ENCODE results near the gene TTLL12. TPM values are rescaled to one million over a fixed set of nuclear protein-coding genes. Genes with fewer than 3 reads are reported as not detected.

Gene TTLL12
- total RNA-seq, 2 donors from 2014 or later = 22.4 to 23.2 TPM

DNA sequence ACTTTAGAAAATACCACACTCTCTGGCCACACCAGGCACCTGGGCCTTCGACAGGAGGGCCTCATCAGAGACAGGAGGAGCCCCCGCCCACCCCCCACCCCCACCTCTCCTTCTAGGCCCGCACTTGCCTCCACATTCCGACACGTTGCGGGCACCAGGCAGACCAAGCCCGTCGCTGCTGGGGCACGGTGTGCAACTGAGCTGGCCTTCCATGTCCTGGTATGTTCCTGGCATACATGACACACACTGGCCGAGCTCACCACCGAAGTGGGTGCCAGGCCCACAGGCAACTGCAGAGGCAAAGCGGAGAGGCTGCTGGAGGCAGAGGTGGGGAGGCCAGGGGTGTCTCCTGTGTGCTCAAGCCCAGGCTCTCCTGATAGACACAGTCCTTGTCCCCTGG is 27.0 kb upstream of the TTLL12 start:
- H3K9me3 ChIP-seq = no peaks in the 10 kb centered on the region
- H3K27ac ChIP-seq = no peak overlapping the region
- no peaks in the 10 kb centered on the region for H3K36me3 ChIP-seq
- DNase-seq (ENCODE audit: low spot score) (no peak), ATAC-seq (ENCODE audit: insufficient number of reproducible peaks, low FRiP score, low read depth) (no peak)
- H3K4me3 ChIP-seq = no peak overlapping the region
- TF ChIP-seq, protein P1, sequence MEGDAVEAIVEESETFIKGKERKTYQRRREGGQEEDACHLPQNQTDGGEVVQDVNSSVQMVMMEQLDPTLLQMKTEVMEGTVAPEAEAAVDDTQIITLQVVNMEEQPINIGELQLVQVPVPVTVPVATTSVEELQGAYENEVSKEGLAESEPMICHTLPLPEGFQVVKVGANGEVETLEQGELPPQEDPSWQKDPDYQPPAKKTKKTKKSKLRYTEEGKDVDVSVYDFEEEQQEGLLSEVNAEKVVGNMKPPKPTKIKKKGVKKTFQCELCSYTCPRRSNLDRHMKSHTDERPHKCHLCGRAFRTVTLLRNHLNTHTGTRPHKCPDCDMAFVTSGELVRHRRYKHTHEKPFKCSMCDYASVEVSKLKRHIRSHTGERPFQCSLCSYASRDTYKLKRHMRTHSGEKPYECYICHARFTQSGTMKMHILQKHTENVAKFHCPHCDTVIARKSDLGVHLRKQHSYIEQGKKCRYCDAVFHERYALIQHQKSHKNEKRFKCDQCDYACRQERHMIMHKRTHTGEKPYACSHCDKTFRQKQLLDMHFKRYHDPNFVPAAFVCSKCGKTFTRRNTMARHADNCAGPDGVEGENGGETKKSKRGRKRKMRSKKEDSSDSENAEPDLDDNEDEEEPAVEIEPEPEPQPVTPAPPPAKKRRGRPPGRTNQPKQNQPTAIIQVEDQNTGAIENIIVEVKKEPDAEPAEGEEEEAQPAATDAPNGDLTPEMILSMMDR (IDR thresholded peaks at IDR 0.05) = no peak
- H3K27me3 ChIP-seq (replicated peaks; ENCODE audit: insufficient read depth) = no peaks in the 10 kb centered on the region
- no peaks in the 10 kb centered on the region for H3K4me1 ChIP-seq (ENCODE audit: control insufficient read depth in 1 of 2, low read depth in 2 of 2)

DNA sequence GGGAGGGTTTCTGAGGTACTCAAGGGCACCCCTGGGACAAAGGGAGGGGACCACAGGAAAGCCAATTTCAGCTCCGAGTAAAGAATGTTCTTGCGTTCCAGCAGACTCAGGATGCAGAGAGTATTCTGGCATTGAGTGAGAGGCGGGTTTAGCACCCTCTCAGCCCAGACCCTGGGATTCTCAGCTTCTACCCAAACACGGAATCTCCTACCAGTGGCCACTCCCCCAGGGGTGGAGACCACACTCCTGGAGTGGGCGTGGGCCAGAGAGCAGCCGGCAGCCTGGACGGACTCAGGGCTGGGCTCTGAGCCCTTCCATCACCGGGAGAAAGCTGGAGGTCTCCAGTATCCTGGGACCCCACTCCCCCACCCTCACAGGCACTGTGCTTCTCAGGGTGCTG is 26.1 kb upstream of the TTLL12 start:
- TF ChIP-seq, protein P1 (IDR thresholded peaks at IDR 0.05) = no peak
- Histone ChIP-seq H3K9me3 (no peaks in the 10 kb centered on the region), H3K27ac (no peak overlapping the region), H3K4me3 (no peak overlapping the region), H3K36me3 (no peaks in the 10 kb centered on the region), H3K27me3 (replicated peaks; ENCODE audit: insufficient read depth) (no peaks in the 10 kb centered on the region), H3K4me1 (ENCODE audit: control insufficient read depth in 1 of 2, low read depth in 2 of 2) (no peaks in the 10 kb centered on the region)
- ATAC-seq (ENCODE audit: insufficient number of reproducible peaks, low FRiP score, low read depth) (no peak), DNase-seq (ENCODE audit: low spot score) (no peak)

DNA sequence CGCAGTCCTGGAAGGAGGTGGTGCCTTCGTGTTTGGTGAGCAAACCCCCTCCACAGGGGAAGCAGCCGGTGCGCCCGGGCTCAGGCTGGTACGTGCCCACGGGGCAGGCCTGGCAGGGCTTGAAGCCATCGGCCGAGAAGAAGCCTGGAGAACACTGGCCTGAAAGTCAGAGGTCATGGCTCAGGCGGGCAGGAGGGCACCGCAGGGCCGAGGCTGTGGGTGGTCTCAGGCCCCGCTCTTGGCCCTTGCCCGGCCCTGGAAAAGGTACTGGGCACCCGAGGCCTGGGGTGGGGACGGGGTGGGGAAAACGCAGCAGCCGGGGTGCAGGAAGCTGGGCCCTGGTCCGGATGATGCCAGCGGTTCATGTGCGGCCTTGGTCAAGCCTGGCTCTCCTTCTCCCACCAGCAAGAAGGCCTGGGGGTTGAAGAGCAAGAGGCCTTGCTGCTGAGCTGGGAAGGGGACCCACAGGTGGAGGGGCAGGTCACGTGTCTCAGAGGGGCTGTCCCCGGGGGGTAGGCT is 25.6 kb upstream of the TTLL12 start:
- TF ChIP-seq, protein P1 (IDR thresholded peaks at IDR 0.05) = no peak
- Histone ChIP-seq H3K4me3 (no peak overlapping the region), H3K36me3 (no peaks in the 10 kb centered on the region), H3K9me3 (no peaks in the 10 kb centered on the region), H3K27me3 (replicated peaks; ENCODE audit: insufficient read depth) (no peaks in the 10 kb centered on the region), H3K4me1 (ENCODE audit: control insufficient read depth in 1 of 2, low read depth in 2 of 2) (no peaks in the 10 kb centered on the region), H3K27ac (no peak overlapping the region)
- DNase-seq (ENCODE audit: low spot score) (no peak), ATAC-seq (ENCODE audit: insufficient number of reproducible peaks, low FRiP score, low read depth) (no peak)

DNA sequence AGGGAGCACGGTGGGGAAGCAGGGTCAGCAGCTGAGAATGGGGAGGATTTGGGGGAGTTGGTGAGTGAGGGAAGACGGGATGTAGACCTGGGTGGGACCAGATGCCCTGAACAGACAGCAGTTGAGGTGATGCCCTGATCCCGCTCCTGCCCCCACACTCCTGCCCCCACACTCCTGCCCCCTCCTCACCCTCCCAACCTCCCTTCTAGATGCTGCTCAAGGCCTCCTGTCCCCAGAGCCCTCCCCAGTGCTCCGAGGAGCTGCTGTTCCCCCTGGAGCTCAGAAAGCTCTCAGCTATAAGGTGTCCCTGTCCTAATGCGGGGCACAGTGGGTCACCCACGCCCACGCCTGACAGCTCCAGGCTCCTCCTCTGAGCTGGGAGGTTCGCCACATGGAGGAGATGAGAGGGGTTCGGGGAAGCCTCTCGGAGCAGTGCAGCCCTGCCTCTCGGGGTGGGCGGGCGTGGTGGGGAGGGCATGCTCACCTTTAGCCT is 25.1 kb upstream of the TTLL12 start:
- H3K27ac ChIP-seq = no peak overlapping the region
- no peak for ATAC-seq (ENCODE audit: insufficient number of reproducible peaks, low FRiP score, low read depth)
- H3K4me1 ChIP-seq (ENCODE audit: control insufficient read depth in 1 of 2, low read depth in 2 of 2) = no peaks in the 10 kb centered on the region
- TF ChIP-seq, protein P1 (IDR thresholded peaks at IDR 0.05) = no peak
- H3K4me3 ChIP-seq = no peak overlapping the region
- DNase-seq (ENCODE audit: low spot score) = no peak
- H3K9me3 ChIP-seq = no peaks in the 10 kb centered on the region
- no peaks in the 10 kb centered on the region for H3K27me3 ChIP-seq (replicated peaks; ENCODE audit: insufficient read depth)
- no peaks in the 10 kb centered on the region for H3K36me3 ChIP-seq

DNA sequence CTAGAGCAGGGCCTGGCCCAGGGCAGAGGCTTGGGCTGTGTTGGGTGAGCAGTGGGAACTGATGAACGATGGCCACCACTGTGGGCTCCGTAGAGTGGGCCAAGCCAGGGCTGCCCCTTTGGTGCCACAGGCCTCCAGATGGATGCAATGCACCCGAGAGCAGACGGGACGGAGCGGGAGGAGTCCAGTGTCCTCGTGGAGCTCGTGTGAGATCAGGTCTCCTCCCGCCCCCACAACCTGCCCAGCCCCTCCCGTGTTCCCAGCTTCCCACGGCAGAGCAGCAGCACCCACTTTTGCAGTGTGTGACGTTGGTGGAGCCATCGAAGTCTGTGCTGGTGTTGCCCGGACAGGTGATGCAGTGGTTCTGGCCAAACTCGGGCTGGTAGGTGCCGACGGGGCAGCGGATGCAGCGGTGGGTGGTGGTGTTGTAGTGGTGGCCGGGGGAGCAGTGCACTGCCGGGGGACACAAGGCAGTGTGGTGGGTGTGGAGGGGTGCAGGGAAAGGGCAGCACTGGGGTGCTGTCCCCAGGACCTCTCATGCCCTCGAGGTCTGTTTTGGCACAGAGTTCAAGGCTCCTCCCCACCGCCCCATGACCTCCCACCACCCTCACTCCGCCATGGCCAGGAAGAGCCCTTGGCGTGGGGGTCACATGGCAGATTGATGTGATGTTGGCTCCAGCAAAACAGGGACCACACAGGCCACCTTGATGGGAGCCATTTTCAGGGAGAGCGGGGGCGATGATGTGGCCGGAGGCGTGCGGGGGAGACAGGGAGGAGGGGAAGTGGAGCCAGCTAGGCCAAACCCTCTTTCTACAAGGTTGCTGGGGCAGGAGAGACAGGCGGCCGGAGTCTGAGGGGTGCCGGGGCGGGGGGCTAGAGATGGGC is 23.9 kb upstream of the TTLL12 start:
- DNase-seq (ENCODE audit: low spot score) (no peak), ATAC-seq (ENCODE audit: insufficient number of reproducible peaks, low FRiP score, low read depth) (no peak)
- Histone ChIP-seq H3K36me3 (no peaks in the 10 kb centered on the region), H3K9me3 (no peaks in the 10 kb centered on the region), H3K4me1 (ENCODE audit: control insufficient read depth in 1 of 2, low read depth in 2 of 2) (no peaks in the 10 kb centered on the region), H3K4me3 (no peak overlapping the region), H3K27me3 (replicated peaks; ENCODE audit: insufficient read depth) (no peaks in the 10 kb centered on the region), H3K27ac (no peak overlapping the region)
- TF ChIP-seq, protein P1 (IDR thresholded peaks at IDR 0.05) = no peak

Measured in thoracic aorta (tissue), 2 donors.